Tibial nerve (tissue), 4 donors: ENCODE data around the gene NGFR. TPM values are rescaled to one million over a fixed set of nuclear protein-coding genes. Genes with fewer than 3 reads are reported as not detected.
A peak's percentile ranks its signal among the peaks of the same experiment; 100 is the strongest.

Source experiments
- DNase-seq, 2 donors: peaks; one replicate each; pipeline ENCODE4 v3.0.0-alpha.2; 2019; ENCODE audit warnings: low spot score in 2 of 2
- H3K27ac ChIP-seq, 4 donors: fragments of 200-600 bp; sonication (generic) in 3 of 4; one replicate each; pipeline ENCODE4 v1.5.1; 2017 to 2019; ENCODE audit warnings: mild to moderate bottlenecking in 1 of 4
- H3K27me3 ChIP-seq, 2 donors: fragments of 200-600 bp; sonication (generic) in 1 of 2; one replicate each; pipeline versions ENCODE4 v1.5.1 to v1.6.0; 2017 to 2019
- H3K36me3 ChIP-seq, 3 donors: fragments of 200-600 bp; sonication (generic); one replicate each; pipeline ENCODE4 v1.5.1; 2018 to 2019
- H3K4me1 ChIP-seq, 4 donors: fragments of 200-600 bp; sonication (generic) in 3 of 4; one replicate each; pipeline ENCODE4 v1.5.1; 2017 to 2019
- H3K4me3 ChIP-seq, 4 donors: fragments of 200-600 bp; sonication (generic) in 3 of 4; one replicate each; pipeline ENCODE4 v1.5.1; 2017 to 2019; ENCODE audit warnings: mild to moderate bottlenecking in 1 of 4, moderate library complexity in 1 of 4
- H3K9me3 ChIP-seq, 4 donors: fragments of 200-600 bp; sonication (generic) in 3 of 4; one replicate each; pipeline ENCODE4 v1.5.1; 2017 to 2019
- EP300 ChIP-seq, 2 donors: sonication (generic); formaldehyde crosslinking; IDR thresholded peaks; one replicate each; pipeline ENCODE4 v1.6.1; 2017; ENCODE audit warnings: antibody characterized with exemption in 2 of 2, mild to moderate bottlenecking in 1 of 2
- POLR2A ChIP-seq, 2 donors: fragments of 450-650 bp; IDR thresholded peaks; one replicate each; pipeline ENCODE4 v1.6.1; 2017; ENCODE audit warnings: antibody characterized with exemption in 2 of 2, mild to moderate bottlenecking in 2 of 2, moderate library complexity in 2 of 2
- WGBS, 2 donors: methylation state at CpG; one replicate each; pipeline ENCODE4 v1.1.5; 2018; 5-methylcytosine and 5-hydroxymethylcytosine counted together
- total RNA-seq, 4 donors: library from RNA; depleted of rRNA; stranded (reverse); fragments of >200 nt; gene quantifications; one replicate each; pipeline ENCODE4 v1.1.0, GENCODE V29; 2016
- TF ChIP-seq, protein P1 (sequence below), 5 experiments: fragments of 200-600 bp in 3 of 5; fragments of 450-650 bp in 2 of 5; sonication (generic) in 3 of 5; IDR thresholded peaks; one replicate each; pipeline ENCODE4 v1.5.1; 2016 to 2019; ENCODE audit warnings: antibody characterized with exemption in 5 of 5, mild to moderate bottlenecking in 3 of 5, moderate library complexity in 2 of 5

NGFR gene
- total RNA-seq, 4 donors from 2014 or later = 205 to 279 (median 238) TPM

DNA sequence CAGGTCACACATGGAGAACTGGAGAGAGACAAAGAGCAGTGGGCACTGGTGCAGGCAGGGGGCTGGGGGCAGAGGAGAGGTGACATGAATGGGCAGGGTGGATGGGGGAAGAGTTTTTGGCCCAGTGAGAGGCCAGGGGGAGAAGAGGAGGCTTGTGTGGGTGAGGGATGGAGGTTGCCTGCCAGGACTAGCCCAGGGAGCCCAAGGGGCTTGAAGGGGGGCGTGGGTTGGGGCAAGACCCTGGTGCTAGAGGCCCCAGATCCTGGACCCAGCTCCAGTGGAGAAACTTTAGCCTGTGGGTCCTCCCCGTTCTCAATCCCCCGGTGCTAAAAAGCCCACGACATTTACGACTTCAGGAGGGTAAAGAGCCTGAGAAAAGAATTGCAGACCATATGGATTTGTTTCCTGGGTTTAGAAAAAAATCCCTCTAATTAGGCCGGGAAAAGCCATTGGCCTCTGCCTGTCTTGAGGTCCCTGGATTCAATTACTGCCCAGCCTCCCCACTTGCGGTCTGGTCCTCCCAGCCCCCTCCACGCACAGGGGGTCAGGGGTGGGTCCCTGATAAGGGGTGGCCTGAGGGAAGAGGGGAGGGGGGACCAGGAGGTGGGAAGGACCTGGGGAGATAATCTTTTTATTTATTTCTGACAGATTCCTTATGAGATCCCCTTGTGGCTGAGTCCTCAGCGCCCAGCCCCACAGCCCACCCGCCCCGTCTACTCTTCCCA lies 33.0 kb downstream of the NGFR start:
- Histone ChIP-seq H3K9me3 (no peaks in the 10 kb centered on the region), H3K4me1 (peaks cover 0 to 9% (median 2%) of the 10 kb centered on the region in 4 donors), H3K36me3 (no peaks in the 10 kb centered on the region), H3K27ac (no peak overlapping the region), H3K27me3 (no peaks in the 10 kb centered on the region), H3K4me3 (no peak overlapping the region)
- DNase-seq = no peak
- TF ChIP-seq, protein P1, sequence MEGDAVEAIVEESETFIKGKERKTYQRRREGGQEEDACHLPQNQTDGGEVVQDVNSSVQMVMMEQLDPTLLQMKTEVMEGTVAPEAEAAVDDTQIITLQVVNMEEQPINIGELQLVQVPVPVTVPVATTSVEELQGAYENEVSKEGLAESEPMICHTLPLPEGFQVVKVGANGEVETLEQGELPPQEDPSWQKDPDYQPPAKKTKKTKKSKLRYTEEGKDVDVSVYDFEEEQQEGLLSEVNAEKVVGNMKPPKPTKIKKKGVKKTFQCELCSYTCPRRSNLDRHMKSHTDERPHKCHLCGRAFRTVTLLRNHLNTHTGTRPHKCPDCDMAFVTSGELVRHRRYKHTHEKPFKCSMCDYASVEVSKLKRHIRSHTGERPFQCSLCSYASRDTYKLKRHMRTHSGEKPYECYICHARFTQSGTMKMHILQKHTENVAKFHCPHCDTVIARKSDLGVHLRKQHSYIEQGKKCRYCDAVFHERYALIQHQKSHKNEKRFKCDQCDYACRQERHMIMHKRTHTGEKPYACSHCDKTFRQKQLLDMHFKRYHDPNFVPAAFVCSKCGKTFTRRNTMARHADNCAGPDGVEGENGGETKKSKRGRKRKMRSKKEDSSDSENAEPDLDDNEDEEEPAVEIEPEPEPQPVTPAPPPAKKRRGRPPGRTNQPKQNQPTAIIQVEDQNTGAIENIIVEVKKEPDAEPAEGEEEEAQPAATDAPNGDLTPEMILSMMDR (IDR thresholded peaks at IDR 0.05) = no peak
- TF ChIP-seq POLR2A (IDR thresholded peaks at IDR 0.05) = no peak
- no peak for TF ChIP-seq EP300 (IDR thresholded peaks at IDR 0.05)
- WGBS, 2 donors = 70 to 72% methylated on average over 11 of the region's 11 CpGs

DNA sequence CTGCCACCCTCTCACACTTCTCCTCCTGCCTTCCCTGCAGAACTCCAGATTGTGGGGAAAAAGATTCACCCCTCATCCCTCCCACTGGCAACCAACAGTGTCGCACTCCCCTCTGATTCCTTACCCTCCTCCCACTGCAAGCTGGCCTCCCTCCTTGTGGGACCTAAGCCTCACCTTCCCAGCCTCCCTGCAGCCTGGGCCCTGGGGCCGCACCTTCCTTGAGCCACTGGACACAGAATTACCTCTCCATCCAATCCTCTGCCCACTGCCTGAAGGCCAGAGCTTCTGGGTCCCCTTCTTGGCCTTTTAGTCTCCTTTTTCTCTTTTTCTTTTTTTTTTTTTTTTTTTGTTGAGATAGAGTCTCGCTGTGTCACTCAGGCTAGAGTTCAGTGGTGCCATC lies 33.9 kb downstream of the NGFR start:
- Histone ChIP-seq H3K36me3 (no peaks in the 10 kb centered on the region), H3K9me3 (no peaks in the 10 kb centered on the region), H3K27me3 (no peaks in the 10 kb centered on the region), H3K4me1 (peaks cover 0 to 3% (median 0%) of the 10 kb centered on the region in 4 donors), H3K27ac (no peak overlapping the region), H3K4me3 (no peak overlapping the region)
- WGBS, 2 donors = 95 to 97% methylated on average over 3 of the region's 3 CpGs
- TF ChIP-seq EP300 (IDR thresholded peaks at IDR 0.05) = no peak
- TF ChIP-seq, protein P1 (IDR thresholded peaks at IDR 0.05) = no peak
- no peak for TF ChIP-seq POLR2A (IDR thresholded peaks at IDR 0.05)
- DNase-seq = no peak

GRCh38 chr17:49530118-49530517 lies 35.0 kb downstream of the NGFR start:
- WGBS, 2 donors = 93 to 98% methylated on average over 1 of the region's 1 CpG
- Histone ChIP-seq H3K36me3 (no peaks in the 10 kb centered on the region), H3K4me1 (no peaks in the 10 kb centered on the region), H3K4me3 (no peak overlapping the region), H3K27me3 (no peaks in the 10 kb centered on the region), H3K27ac (no peak overlapping the region), H3K9me3 (no peaks in the 10 kb centered on the region)
- TF ChIP-seq POLR2A (IDR thresholded peaks at IDR 0.05) = no peak
- TF ChIP-seq, protein P1 (IDR thresholded peaks at IDR 0.05) = no peak
- TF ChIP-seq EP300 (IDR thresholded peaks at IDR 0.05) = no peak
- DNase-seq = no peak

DNA sequence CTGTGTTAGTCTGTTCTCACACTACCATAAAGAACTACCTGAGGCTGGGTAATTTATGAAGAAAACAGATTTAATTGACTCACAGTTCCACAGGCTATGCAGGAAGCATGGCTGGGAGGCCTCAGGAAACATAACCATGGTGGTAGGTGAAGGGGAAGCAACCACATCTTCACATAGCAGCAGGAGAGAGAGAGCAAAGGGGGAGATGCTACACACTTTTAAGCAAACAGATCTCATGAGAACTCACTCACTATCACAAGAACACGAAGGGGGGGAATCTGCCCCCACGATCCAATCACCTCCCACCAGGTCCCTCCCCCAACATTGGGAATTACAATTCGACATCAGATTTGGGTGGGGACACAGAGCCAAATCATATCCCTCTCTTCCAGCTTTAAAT lies 48.8 kb downstream of the NGFR start:
- WGBS, 2 donors = 77 to 90% methylated on average over 3 of the region's 3 CpGs

More for the DNA sequence above, 48.8 kb downstream of the NGFR start:
- Histone ChIP-seq H3K9me3 (peaks cover 0 to 8% (median 0%) of the 10 kb centered on the region in 4 donors), H3K4me3 (no peak overlapping the region), H3K27ac (peak overlapping the region in 2 of 4 donors; percentile 52 to 64), H3K27me3 (no peaks in the 10 kb centered on the region), H3K36me3 (no peaks in the 10 kb centered on the region), H3K4me1 (peaks cover 0 to 21% (median 10%) of the 10 kb centered on the region in 4 donors)
- no peak for DNase-seq
- TF ChIP-seq, protein P1 (IDR thresholded peaks at IDR 0.05) = no peak
- no peak for TF ChIP-seq POLR2A (IDR thresholded peaks at IDR 0.05)
- TF ChIP-seq EP300 (IDR thresholded peaks at IDR 0.05) = no peak
